ENCODE data around the gene KCNMA1.
A peak's percentile ranks its signal among the peaks of the same experiment; 100 is the strongest.

DNA sequence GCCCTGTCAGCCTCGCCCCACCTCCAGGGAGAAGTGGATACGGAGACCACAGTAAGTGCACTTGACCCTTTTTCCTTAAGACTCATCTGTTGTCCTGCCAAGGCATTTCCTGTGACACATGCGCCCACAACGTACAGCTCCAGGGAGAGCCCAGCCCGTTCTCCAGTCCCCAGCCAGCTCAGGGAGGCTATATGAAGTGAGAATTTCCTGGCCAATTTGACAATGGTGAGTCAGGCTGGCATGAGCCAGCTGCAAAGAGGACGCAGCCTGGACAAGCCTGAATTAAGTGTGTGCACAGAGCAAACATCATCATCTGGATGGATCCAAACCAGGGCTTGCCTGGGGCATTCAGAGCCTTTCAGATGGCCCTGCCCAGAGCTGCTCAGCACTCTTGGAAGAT is 244.8 kb downstream of the KCNMA1 start:
- TF ChIP-seq, protein P1, sequence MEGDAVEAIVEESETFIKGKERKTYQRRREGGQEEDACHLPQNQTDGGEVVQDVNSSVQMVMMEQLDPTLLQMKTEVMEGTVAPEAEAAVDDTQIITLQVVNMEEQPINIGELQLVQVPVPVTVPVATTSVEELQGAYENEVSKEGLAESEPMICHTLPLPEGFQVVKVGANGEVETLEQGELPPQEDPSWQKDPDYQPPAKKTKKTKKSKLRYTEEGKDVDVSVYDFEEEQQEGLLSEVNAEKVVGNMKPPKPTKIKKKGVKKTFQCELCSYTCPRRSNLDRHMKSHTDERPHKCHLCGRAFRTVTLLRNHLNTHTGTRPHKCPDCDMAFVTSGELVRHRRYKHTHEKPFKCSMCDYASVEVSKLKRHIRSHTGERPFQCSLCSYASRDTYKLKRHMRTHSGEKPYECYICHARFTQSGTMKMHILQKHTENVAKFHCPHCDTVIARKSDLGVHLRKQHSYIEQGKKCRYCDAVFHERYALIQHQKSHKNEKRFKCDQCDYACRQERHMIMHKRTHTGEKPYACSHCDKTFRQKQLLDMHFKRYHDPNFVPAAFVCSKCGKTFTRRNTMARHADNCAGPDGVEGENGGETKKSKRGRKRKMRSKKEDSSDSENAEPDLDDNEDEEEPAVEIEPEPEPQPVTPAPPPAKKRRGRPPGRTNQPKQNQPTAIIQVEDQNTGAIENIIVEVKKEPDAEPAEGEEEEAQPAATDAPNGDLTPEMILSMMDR (IDR thresholded peaks at IDR 0.05 in 8 of 11, conservative IDR thresholded peaks at IDR 0.05 in 3 of 11): no peak
- no peak for TF ChIP-seq POLR2A (IDR thresholded peaks at IDR 0.05)
- peak in 2 of 3 donors; percentile 43 to 48 for TF ChIP-seq POLR2AphosphoS5 (IDR thresholded peaks at IDR 0.05)
